Uterus (tissue), 2 donors: ENCODE results near the gene KDM1A.
"Not testable (repeated sequence)": the region's sequence is repeated elsewhere in the genome, so short reads cannot be mapped to it uniquely, and the experiment has no call there.

ENCODE experiments used
- POLR2A ChIP-seq, 2 donors: fragments of 450-650 bp; IDR thresholded peaks; one replicate each; pipeline ENCODE4 v1.6.1; 2016; ENCODE audit warnings: antibody characterized with exemption in 2 of 2, mild to moderate bottlenecking in 1 of 2, moderate library complexity in 1 of 2
- TF ChIP-seq, protein P1 (sequence below), 4 experiments: fragments of 200-600 bp in 2 of 4; fragments of 450-650 bp in 2 of 4; sonication (generic) in 2 of 4; IDR thresholded peaks; one replicate each; pipeline ENCODE4 v1.5.1; 2016 to 2019; ENCODE audit warnings: antibody characterized with exemption in 4 of 4, mild to moderate bottlenecking in 2 of 4, moderate library complexity in 1 of 4

DNA sequence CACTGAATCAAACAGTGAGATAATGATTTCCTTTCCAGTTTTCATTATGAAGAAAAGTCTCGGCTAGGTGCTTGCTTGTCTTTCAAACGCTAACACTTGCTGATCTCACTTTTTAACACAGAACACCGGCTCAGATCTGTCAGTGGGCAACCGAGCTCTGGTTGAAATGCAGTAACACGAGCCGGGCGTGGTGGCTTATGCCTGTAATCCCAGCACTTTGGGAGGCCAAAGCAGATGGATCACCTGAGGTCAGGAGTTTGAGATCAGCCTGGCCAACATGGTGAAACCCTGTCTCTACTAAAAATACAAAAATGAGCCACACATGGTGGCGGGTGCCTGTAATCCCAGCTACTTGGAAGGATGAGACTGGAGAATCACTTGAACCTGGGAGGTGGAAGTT, 9.2 kb upstream of the KDM1A start:
- TF ChIP-seq, protein P1, sequence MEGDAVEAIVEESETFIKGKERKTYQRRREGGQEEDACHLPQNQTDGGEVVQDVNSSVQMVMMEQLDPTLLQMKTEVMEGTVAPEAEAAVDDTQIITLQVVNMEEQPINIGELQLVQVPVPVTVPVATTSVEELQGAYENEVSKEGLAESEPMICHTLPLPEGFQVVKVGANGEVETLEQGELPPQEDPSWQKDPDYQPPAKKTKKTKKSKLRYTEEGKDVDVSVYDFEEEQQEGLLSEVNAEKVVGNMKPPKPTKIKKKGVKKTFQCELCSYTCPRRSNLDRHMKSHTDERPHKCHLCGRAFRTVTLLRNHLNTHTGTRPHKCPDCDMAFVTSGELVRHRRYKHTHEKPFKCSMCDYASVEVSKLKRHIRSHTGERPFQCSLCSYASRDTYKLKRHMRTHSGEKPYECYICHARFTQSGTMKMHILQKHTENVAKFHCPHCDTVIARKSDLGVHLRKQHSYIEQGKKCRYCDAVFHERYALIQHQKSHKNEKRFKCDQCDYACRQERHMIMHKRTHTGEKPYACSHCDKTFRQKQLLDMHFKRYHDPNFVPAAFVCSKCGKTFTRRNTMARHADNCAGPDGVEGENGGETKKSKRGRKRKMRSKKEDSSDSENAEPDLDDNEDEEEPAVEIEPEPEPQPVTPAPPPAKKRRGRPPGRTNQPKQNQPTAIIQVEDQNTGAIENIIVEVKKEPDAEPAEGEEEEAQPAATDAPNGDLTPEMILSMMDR (IDR thresholded peaks at IDR 0.05): not testable (repeated sequence)
- TF ChIP-seq POLR2A (IDR thresholded peaks at IDR 0.05): not testable (repeated sequence)
